Mesenchymal stem cell (in vitro differentiated cells and primary cell): Measurements from ENCODE around the gene SLC25A25.
A peak's percentile ranks its signal among the peaks of the same experiment; 100 is the strongest.

Experiments
- DNase-seq: peaks from one replicate; pipeline ENCODE4 v3.0.0-alpha.2; 2013
- H2AFZ ChIP-seq: one replicate; pipeline ENCODE4 v1.6.1; 2013; ENCODE audit warnings: low read depth, mild to moderate bottlenecking, control low read depth, inconsistent platforms, low read length, moderate library complexity
- H2AK5ac ChIP-seq: 2 replicates; pipeline ENCODE4 v1.6.1; 2013; ENCODE audit warnings: low read length, moderate library complexity, mild to moderate bottlenecking, inconsistent platforms; ENCODE audit not compliant: severe bottlenecking
- H2BK120ac ChIP-seq: one replicate; pipeline ENCODE4 v1.6.1; 2013; ENCODE audit warnings: low read depth, mild to moderate bottlenecking, inconsistent platforms, low read length, moderate library complexity
- H2BK12ac ChIP-seq, 2 experiments: one replicate each; pipeline ENCODE4 v1.6.1; 2013; ENCODE audit warnings: inconsistent platforms in 2 of 2, low read length in 2 of 2, mild to moderate bottlenecking in 2 of 2, moderate library complexity in 2 of 2, control low read depth in 1 of 2
- H2BK15ac ChIP-seq: one replicate; pipeline ENCODE4 v1.6.1; 2013; ENCODE audit warnings: mild to moderate bottlenecking, low read depth, inconsistent platforms; ENCODE audit not compliant: poor library complexity, severe bottlenecking
- H2BK5ac ChIP-seq: 2 replicates; pipeline ENCODE4 v1.6.1; 2013; ENCODE audit warnings: low read depth, mild to moderate bottlenecking, low read length, control low read depth, inconsistent platforms; ENCODE audit not compliant: poor library complexity, severe bottlenecking
- H3K14ac ChIP-seq, 2 experiments: one replicate each; pipeline ENCODE4 v1.6.1; 2013; ENCODE audit warnings: inconsistent platforms in 2 of 2, low read length in 2 of 2, control low read depth in 1 of 2, mild to moderate bottlenecking in 1 of 2, moderate library complexity in 1 of 2
- H3K18ac ChIP-seq, 2 experiments: one replicate each; pipeline ENCODE4 v1.6.1; 2013; ENCODE audit warnings: inconsistent platforms in 2 of 2, low read length in 2 of 2, control low read depth in 1 of 2, low read depth in 1 of 2, mild to moderate bottlenecking in 1 of 2
- H3K23ac ChIP-seq, 2 experiments: one replicate each; pipeline ENCODE4 v1.6.1; 2013; ENCODE audit warnings: inconsistent platforms in 2 of 2, low read length in 2 of 2, mild to moderate bottlenecking in 2 of 2, moderate library complexity in 2 of 2, control low read depth in 1 of 2
- H3K27ac ChIP-seq: 2 replicates; pipeline ENCODE4 v1.5.1; 2013; ENCODE audit warnings: mild to moderate bottlenecking, moderate library complexity, low read length, control low read depth, inconsistent platforms; ENCODE audit not compliant: poor library complexity, severe bottlenecking
- H3K27me3 ChIP-seq, 2 experiments: 2 replicates each; pipeline versions ENCODE4 v1.6.1 to v1.7.0; 2013; ENCODE audit warnings: low read length in 2 of 2, mild to moderate bottlenecking in 2 of 2, moderate library complexity in 2 of 2, control low read depth in 1 of 2, inconsistent platforms in 1 of 2; ENCODE audit not compliant: control insufficient read depth in 1 of 2, insufficient read depth in 1 of 2
- H3K36me3 ChIP-seq, 2 experiments: 2 replicates each; pipeline versions ENCODE4 v1.6.1 to v1.7.0; 2013; ENCODE audit warnings: low read length in 2 of 2, control low read depth in 1 of 2, inconsistent platforms in 1 of 2, low read depth in 1 of 2, mild to moderate bottlenecking in 1 of 2; ENCODE audit not compliant: insufficient read depth in 2 of 2, control insufficient read depth in 1 of 2
- H3K4ac ChIP-seq, 2 experiments: one replicate each; pipeline ENCODE4 v1.6.1; 2013; ENCODE audit warnings: inconsistent platforms in 2 of 2, low read length in 2 of 2, mild to moderate bottlenecking in 2 of 2, moderate library complexity in 2 of 2, control low read depth in 1 of 2, low read depth in 1 of 2
- H3K4me1 ChIP-seq: 2 replicates; pipeline ENCODE4 v1.6.1; 2013; ENCODE audit warnings: low read depth, low read length, control low read depth; ENCODE audit not compliant: control insufficient read depth, insufficient read depth
- H3K4me2 ChIP-seq: 2 replicates; pipeline ENCODE4 v1.6.1; 2013; ENCODE audit warnings: low read length, mild to moderate bottlenecking, inconsistent platforms; ENCODE audit not compliant: poor library complexity, severe bottlenecking
- H3K4me3 ChIP-seq, 2 experiments: 2 replicates each; pipeline versions ENCODE4 v1.5.1 to v1.7.0; 2013; ENCODE audit warnings: low read length in 2 of 2, mild to moderate bottlenecking in 2 of 2, control low read depth in 1 of 2, low read depth in 1 of 2; ENCODE audit not compliant: insufficient read depth in 1 of 2
- H3K79me1 ChIP-seq: replicated peaks from 2 replicates; pipeline ENCODE4 v1.6.1; 2013; ENCODE audit warnings: mild to moderate bottlenecking, control low read depth, low read length, inconsistent platforms; ENCODE audit not compliant: poor library complexity, severe bottlenecking
- H3K9ac ChIP-seq: 2 replicates; pipeline ENCODE4 v1.7.0; 2013; ENCODE audit warnings: mild to moderate bottlenecking, low read length, moderate library complexity
- H3K9me3 ChIP-seq: 2 replicates; pipeline ENCODE4 v1.7.0; 2013; ENCODE audit warnings: mild to moderate bottlenecking, low read length; ENCODE audit not compliant: control insufficient read depth
- H4K8ac ChIP-seq: one replicate; pipeline ENCODE4 v1.6.1; 2013; ENCODE audit warnings: inconsistent platforms, mild to moderate bottlenecking, low read length, moderate library complexity
- H4K91ac ChIP-seq: one replicate; pipeline ENCODE4 v1.6.1; 2013; ENCODE audit warnings: mild to moderate bottlenecking, low read length, inconsistent platforms
- WGBS: methylation state at CpG from one replicate; pipeline ENCODE4 v1.1.7; 2013; ENCODE audit warnings: mixed read lengths; 5-methylcytosine and 5-hydroxymethylcytosine counted together

SLC25A25 gene

GRCh38 chr9:128136816-128137793, 69.1 kb downstream of the SLC25A25 start:
- H4K91ac ChIP-seq: no peak overlapping the region
- no peak overlapping the region for H2BK120ac ChIP-seq
- H3K4me3 ChIP-seq: no peak overlapping the region
- H3K4me2 ChIP-seq: no peak overlapping the region
- H3K36me3 ChIP-seq: no peaks in the 10 kb centered on the region
- H2BK5ac ChIP-seq: no peak overlapping the region
- peak; percentile 82 for DNase-seq
- H3K4me1 ChIP-seq: peaks cover 27% of the 10 kb centered on the region
- no peak overlapping the region for H3K18ac ChIP-seq
- H3K27ac ChIP-seq: peak overlapping the region; percentile 61
- H2BK15ac ChIP-seq: no peak overlapping the region
- H3K14ac ChIP-seq: peak overlapping the region in 1 of 2 experiments; percentile 35
- H2AK5ac ChIP-seq: peak overlapping the region; percentile 44
- peaks cover 4% of the 10 kb centered on the region for H3K9me3 ChIP-seq
- WGBS: 64% methylated on average over 18 of the region's 18 CpGs
- H2BK12ac ChIP-seq: no peak overlapping the region
- H3K79me1 ChIP-seq: no peaks in the 10 kb centered on the region
- H3K27me3 ChIP-seq: peaks cover 0 to 18% of the 10 kb centered on the region in 2 experiments
- no peak overlapping the region for H3K23ac ChIP-seq
- no peak overlapping the region for H3K4ac ChIP-seq
- no peak overlapping the region for H2AFZ ChIP-seq
- H3K9ac ChIP-seq: no peak overlapping the region
- H4K8ac ChIP-seq: no peak overlapping the region

- H3K4me2 ChIP-seq: no peak overlapping the region
- no peak overlapping the region for H2BK120ac ChIP-seq
- no peaks in the 10 kb centered on the region for H3K79me1 ChIP-seq
- H3K14ac ChIP-seq: no peak overlapping the region
- H2BK12ac ChIP-seq: no peak overlapping the region
- peak overlapping the region; percentile 54 for H2AK5ac ChIP-seq
- 91% methylated on average over 3 of the region's 3 CpGs for WGBS
- H2AFZ ChIP-seq: no peak overlapping the region
- peaks cover 4% of the 10 kb centered on the region for H3K9me3 ChIP-seq
- no peak overlapping the region for H2BK5ac ChIP-seq
- H3K23ac ChIP-seq: no peak overlapping the region
- no peak overlapping the region for H3K9ac ChIP-seq
- no peak overlapping the region for H3K27ac ChIP-seq
- H4K91ac ChIP-seq: peak overlapping the region; percentile 39
- no peak overlapping the region for H3K4me3 ChIP-seq
- H2BK15ac ChIP-seq: no peak overlapping the region
- no peak overlapping the region for H3K18ac ChIP-seq
- H3K27me3 ChIP-seq: peaks cover 0 to 18% of the 10 kb centered on the region in 2 experiments
- DNase-seq: no peak
- peaks cover 22% of the 10 kb centered on the region for H3K4me1 ChIP-seq
- no peak overlapping the region for H3K4ac ChIP-seq
- no peaks in the 10 kb centered on the region for H3K36me3 ChIP-seq
- H4K8ac ChIP-seq: no peak overlapping the region
Measured at GRCh38 chr9:128138001-128138400, 70.0 kb downstream of the SLC25A25 start.

GRCh38 chr9:128139621-128140020, 71.6 kb downstream of the SLC25A25 start:
- Histone ChIP-seq H3K4ac (no peak overlapping the region), H2AFZ (no peak overlapping the region), H3K18ac (no peak overlapping the region), H2BK15ac (no peak overlapping the region), H3K4me3 (no peak overlapping the region), H3K9me3 (no peaks in the 10 kb centered on the region), H3K14ac (no peak overlapping the region), H2BK12ac (no peak overlapping the region), H2BK120ac (no peak overlapping the region), H3K36me3 (no peaks in the 10 kb centered on the region), H3K79me1 (no peaks in the 10 kb centered on the region), H3K4me2 (no peak overlapping the region), H3K9ac (no peak overlapping the region), H3K4me1 (peaks cover 22% of the 10 kb centered on the region), H2BK5ac (no peak overlapping the region), H2AK5ac (no peak overlapping the region), H3K23ac (no peak overlapping the region), H3K27me3 (peaks cover 0 to 16% of the 10 kb centered on the region in 2 experiments), H4K8ac (no peak overlapping the region), H3K27ac (no peak overlapping the region), H4K91ac (no peak overlapping the region)
- DNase-seq: no peak
- 75% methylated on average over 7 of the region's 16 CpGs for WGBS

GRCh38 chr9:128141604-128142003, 73.6 kb downstream of the SLC25A25 start:
- H2BK120ac ChIP-seq: no peak overlapping the region

More at GRCh38 chr9:128141604-128142003, 73.6 kb downstream of the SLC25A25 start:
- Histone ChIP-seq H2AFZ (no peak overlapping the region), H3K4ac (no peak overlapping the region), H3K27me3 (peaks cover 0 to 21% of the 10 kb centered on the region in 2 experiments), H3K9me3 (no peaks in the 10 kb centered on the region), H3K27ac (no peak overlapping the region), H2BK15ac (no peak overlapping the region), H3K79me1 (no peaks in the 10 kb centered on the region), H3K14ac (no peak overlapping the region), H3K4me3 (no peak overlapping the region), H3K23ac (no peak overlapping the region), H3K9ac (no peak overlapping the region), H3K4me2 (no peak overlapping the region), H2BK5ac (no peak overlapping the region), H2BK12ac (no peak overlapping the region), H3K36me3 (no peaks in the 10 kb centered on the region), H4K91ac (no peak overlapping the region), H3K4me1 (peaks cover 19% of the 10 kb centered on the region), H4K8ac (no peak overlapping the region), H3K18ac (no peak overlapping the region), H2AK5ac (no peak overlapping the region)
- no peak for DNase-seq
- 98% methylated on average over 3 of the region's 3 CpGs for WGBS
